Mesenchymal stem cell (in vitro differentiated cells and primary cell): Measurements from ENCODE around the gene GCK.
A peak's percentile ranks its signal among the peaks of the same experiment; 100 is the strongest.

ENCODE experiments used
- DNase-seq: peaks from one replicate; pipeline ENCODE4 v3.0.0-alpha.2; 2013
- H2AFZ ChIP-seq: one replicate; pipeline ENCODE4 v1.6.1; 2013; ENCODE audit warnings: low read depth, mild to moderate bottlenecking, control low read depth, inconsistent platforms, low read length, moderate library complexity
- H2AK5ac ChIP-seq: 2 replicates; pipeline ENCODE4 v1.6.1; 2013; ENCODE audit warnings: low read length, moderate library complexity, mild to moderate bottlenecking, inconsistent platforms; ENCODE audit not compliant: severe bottlenecking
- H2BK120ac ChIP-seq: one replicate; pipeline ENCODE4 v1.6.1; 2013; ENCODE audit warnings: low read depth, mild to moderate bottlenecking, inconsistent platforms, low read length, moderate library complexity
- H2BK12ac ChIP-seq, 2 experiments: one replicate each; pipeline ENCODE4 v1.6.1; 2013; ENCODE audit warnings: inconsistent platforms in 2 of 2, low read length in 2 of 2, mild to moderate bottlenecking in 2 of 2, moderate library complexity in 2 of 2, control low read depth in 1 of 2
- H2BK15ac ChIP-seq: one replicate; pipeline ENCODE4 v1.6.1; 2013; ENCODE audit warnings: mild to moderate bottlenecking, low read depth, inconsistent platforms; ENCODE audit not compliant: poor library complexity, severe bottlenecking
- H2BK5ac ChIP-seq: 2 replicates; pipeline ENCODE4 v1.6.1; 2013; ENCODE audit warnings: low read depth, mild to moderate bottlenecking, low read length, control low read depth, inconsistent platforms; ENCODE audit not compliant: poor library complexity, severe bottlenecking
- H3K14ac ChIP-seq, 2 experiments: one replicate each; pipeline ENCODE4 v1.6.1; 2013; ENCODE audit warnings: inconsistent platforms in 2 of 2, low read length in 2 of 2, control low read depth in 1 of 2, mild to moderate bottlenecking in 1 of 2, moderate library complexity in 1 of 2
- H3K18ac ChIP-seq, 2 experiments: one replicate each; pipeline ENCODE4 v1.6.1; 2013; ENCODE audit warnings: inconsistent platforms in 2 of 2, low read length in 2 of 2, control low read depth in 1 of 2, low read depth in 1 of 2, mild to moderate bottlenecking in 1 of 2
- H3K23ac ChIP-seq, 2 experiments: one replicate each; pipeline ENCODE4 v1.6.1; 2013; ENCODE audit warnings: inconsistent platforms in 2 of 2, low read length in 2 of 2, mild to moderate bottlenecking in 2 of 2, moderate library complexity in 2 of 2, control low read depth in 1 of 2
- H3K27ac ChIP-seq: 2 replicates; pipeline ENCODE4 v1.5.1; 2013; ENCODE audit warnings: mild to moderate bottlenecking, moderate library complexity, low read length, control low read depth, inconsistent platforms; ENCODE audit not compliant: poor library complexity, severe bottlenecking
- H3K27me3 ChIP-seq, 2 experiments: 2 replicates each; pipeline versions ENCODE4 v1.6.1 to v1.7.0; 2013; ENCODE audit warnings: low read length in 2 of 2, mild to moderate bottlenecking in 2 of 2, moderate library complexity in 2 of 2, control low read depth in 1 of 2, inconsistent platforms in 1 of 2; ENCODE audit not compliant: control insufficient read depth in 1 of 2, insufficient read depth in 1 of 2
- H3K36me3 ChIP-seq, 2 experiments: 2 replicates each; pipeline versions ENCODE4 v1.6.1 to v1.7.0; 2013; ENCODE audit warnings: low read length in 2 of 2, control low read depth in 1 of 2, inconsistent platforms in 1 of 2, low read depth in 1 of 2, mild to moderate bottlenecking in 1 of 2; ENCODE audit not compliant: insufficient read depth in 2 of 2, control insufficient read depth in 1 of 2
- H3K4ac ChIP-seq, 2 experiments: one replicate each; pipeline ENCODE4 v1.6.1; 2013; ENCODE audit warnings: inconsistent platforms in 2 of 2, low read length in 2 of 2, mild to moderate bottlenecking in 2 of 2, moderate library complexity in 2 of 2, control low read depth in 1 of 2, low read depth in 1 of 2
- H3K4me1 ChIP-seq: 2 replicates; pipeline ENCODE4 v1.6.1; 2013; ENCODE audit warnings: low read depth, low read length, control low read depth; ENCODE audit not compliant: control insufficient read depth, insufficient read depth
- H3K4me2 ChIP-seq: 2 replicates; pipeline ENCODE4 v1.6.1; 2013; ENCODE audit warnings: low read length, mild to moderate bottlenecking, inconsistent platforms; ENCODE audit not compliant: poor library complexity, severe bottlenecking
- H3K4me3 ChIP-seq, 2 experiments: 2 replicates each; pipeline versions ENCODE4 v1.5.1 to v1.7.0; 2013; ENCODE audit warnings: low read length in 2 of 2, mild to moderate bottlenecking in 2 of 2, control low read depth in 1 of 2, low read depth in 1 of 2; ENCODE audit not compliant: insufficient read depth in 1 of 2
- H3K79me1 ChIP-seq: replicated peaks from 2 replicates; pipeline ENCODE4 v1.6.1; 2013; ENCODE audit warnings: mild to moderate bottlenecking, control low read depth, low read length, inconsistent platforms; ENCODE audit not compliant: poor library complexity, severe bottlenecking
- H3K9ac ChIP-seq: 2 replicates; pipeline ENCODE4 v1.7.0; 2013; ENCODE audit warnings: mild to moderate bottlenecking, low read length, moderate library complexity
- H3K9me3 ChIP-seq: 2 replicates; pipeline ENCODE4 v1.7.0; 2013; ENCODE audit warnings: mild to moderate bottlenecking, low read length; ENCODE audit not compliant: control insufficient read depth
- H4K8ac ChIP-seq: one replicate; pipeline ENCODE4 v1.6.1; 2013; ENCODE audit warnings: inconsistent platforms, mild to moderate bottlenecking, low read length, moderate library complexity
- H4K91ac ChIP-seq: one replicate; pipeline ENCODE4 v1.6.1; 2013; ENCODE audit warnings: mild to moderate bottlenecking, low read length, inconsistent platforms
- WGBS: methylation state at CpG from one replicate; pipeline ENCODE4 v1.1.7; 2013; ENCODE audit warnings: mixed read lengths; 5-methylcytosine and 5-hydroxymethylcytosine counted together

GCK gene

DNA sequence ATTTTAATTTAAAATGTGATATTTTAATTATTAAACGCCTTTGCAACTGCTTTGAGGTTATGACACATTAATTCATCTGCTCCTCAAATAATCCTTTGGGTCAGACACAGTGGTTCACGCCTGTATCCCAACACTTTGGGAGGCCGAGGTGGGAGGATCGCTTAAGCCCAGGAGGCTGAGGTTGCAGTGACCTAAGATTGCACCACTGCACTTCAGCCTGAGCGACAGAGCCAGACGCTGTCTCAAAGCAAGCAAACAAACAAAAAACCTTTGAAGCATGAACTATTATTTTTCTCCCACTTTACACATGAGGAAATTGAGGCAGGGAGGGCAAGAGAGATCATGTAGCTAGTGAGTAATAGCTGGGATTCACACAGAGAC lies 64.4 kb downstream of the GCK start:
- Histone ChIP-seq H2AK5ac (no peak overlapping the region), H3K4me2 (no peak overlapping the region), H3K4ac (no peak overlapping the region), H3K18ac (no peak overlapping the region), H4K91ac (no peak overlapping the region), H3K9ac (no peak overlapping the region), H2BK15ac (no peak overlapping the region), H2AFZ (no peak overlapping the region), H3K79me1 (peaks cover 23% of the 10 kb centered on the region), H2BK12ac (no peak overlapping the region), H3K36me3 (peaks cover 15 to 24% of the 10 kb centered on the region in 2 experiments), H4K8ac (no peak overlapping the region), H3K27ac (no peak overlapping the region), H2BK120ac (no peak overlapping the region), H3K9me3 (peaks cover 8% of the 10 kb centered on the region), H3K23ac (no peak overlapping the region), H3K27me3 (no peaks in the 10 kb centered on the region), H3K14ac (no peak overlapping the region), H2BK5ac (no peak overlapping the region), H3K4me1 (peaks cover 13% of the 10 kb centered on the region), H3K4me3 (no peak overlapping the region)
- DNase-seq = no peak
- WGBS = 99% methylated on average over 4 of the region's 6 CpGs

GRCh38 chr7:44123190-44124003 lies 65.8 kb downstream of the GCK start, which contains the start of gene POLD2:
Gene POLD2 (minus strand): TSS chr7:44123548. CDS start chr7:44122053, 1,495 bp downstream.
- peak within 1 kb of the TSS in 1 of 2 experiments; percentile 78 for H3K14ac ChIP-seq
- H2BK12ac ChIP-seq = peak within 1 kb of the TSS; percentile 1 to 8
- H2BK120ac ChIP-seq = no peak within 1 kb of the TSS
- H3K36me3 ChIP-seq = peaks cover 26 to 33% of the 10 kb centered on the region in 2 experiments
- DNase-seq = peak; percentile 98
- peak within 1 kb of the TSS; percentile 96 for H3K9ac ChIP-seq
- peaks cover 8% of the 10 kb centered on the region for H3K9me3 ChIP-seq
- H4K91ac ChIP-seq = peak within 1 kb of the TSS; percentile 60
- peak within 1 kb of the TSS; percentile 44 for H2AK5ac ChIP-seq
- peak within 1 kb of the TSS; percentile 93 to 96 for H3K4me3 ChIP-seq
- H3K27me3 ChIP-seq = no peaks in the 10 kb centered on the region
- peak within 1 kb of the TSS; percentile 91 for H2BK15ac ChIP-seq
- peak within 1 kb of the TSS; percentile 36 to 62 for H3K4ac ChIP-seq
- peak within 1 kb of the TSS; percentile 83 to 93 for H3K18ac ChIP-seq
- peaks cover 32% of the 10 kb centered on the region for H3K79me1 ChIP-seq
- H3K4me1 ChIP-seq = peaks cover 18% of the 10 kb centered on the region
- H3K4me2 ChIP-seq = peak within 1 kb of the TSS; percentile 88
- peak within 1 kb of the TSS; percentile 52 for H4K8ac ChIP-seq
- H2AFZ ChIP-seq = peak within 1 kb of the TSS; percentile 90
- H3K23ac ChIP-seq = peak within 1 kb of the TSS; percentile 25 to 31
- no peak within 1 kb of the TSS for H3K27ac ChIP-seq
- under 1% methylated on average over 81 of the region's 86 CpGs for WGBS
- H2BK5ac ChIP-seq = peak within 1 kb of the TSS; percentile 71

DNA sequence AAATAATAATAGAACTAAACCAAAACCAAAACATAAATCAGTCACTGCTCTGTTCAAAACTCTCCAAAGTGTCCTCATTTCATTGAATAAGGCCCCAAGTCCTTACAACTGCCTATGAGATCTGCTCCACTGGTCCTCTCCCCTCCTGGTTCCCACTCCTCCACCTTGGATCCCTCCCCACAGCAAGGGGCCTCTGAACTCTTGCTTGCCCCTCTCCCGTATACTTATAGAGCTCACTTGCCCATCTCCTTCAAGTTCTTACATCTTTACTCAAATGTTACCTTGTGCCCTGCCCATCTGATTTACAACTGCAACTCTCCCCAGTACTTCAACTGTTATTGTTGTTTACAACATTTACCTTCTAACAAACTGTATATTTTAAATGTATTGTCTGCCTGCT lies 66.7 kb downstream of the GCK start:
- no peak for DNase-seq
- Histone ChIP-seq H3K4me3 (peak overlapping the region in 1 of 2 experiments; percentile 96), H3K4me1 (peaks cover 18% of the 10 kb centered on the region), H3K9ac (peak overlapping the region; percentile 96), H2AFZ (no peak overlapping the region), H3K36me3 (peaks cover 35 to 41% of the 10 kb centered on the region in 2 experiments), H3K18ac (no peak overlapping the region), H2BK120ac (no peak overlapping the region), H3K4ac (peak overlapping the region in 1 of 2 experiments; percentile 62), H2BK12ac (no peak overlapping the region), H3K27me3 (no peaks in the 10 kb centered on the region), H2BK5ac (no peak overlapping the region), H3K79me1 (peaks cover 37% of the 10 kb centered on the region), H3K14ac (no peak overlapping the region), H2BK15ac (no peak overlapping the region), H3K27ac (no peak overlapping the region), H3K4me2 (peak overlapping the region; percentile 84), H4K8ac (no peak overlapping the region), H2AK5ac (peak overlapping the region; percentile 44), H4K91ac (no peak overlapping the region), H3K23ac (peak overlapping the region in 1 of 2 experiments; percentile 25), H3K9me3 (peaks cover 4% of the 10 kb centered on the region)
- 13% methylated on average over 1 of the region's 1 CpG for WGBS

- peak overlapping the region in 1 of 2 experiments; percentile 26 for H3K14ac ChIP-seq
- no peak overlapping the region for H3K4me2 ChIP-seq
- no peak overlapping the region for H2BK120ac ChIP-seq
- H3K4me3 ChIP-seq = peak overlapping the region in 1 of 2 experiments; percentile 96
- peaks cover 41 to 47% of the 10 kb centered on the region in 2 experiments for H3K36me3 ChIP-seq
- H3K9ac ChIP-seq = peak overlapping the region; percentile 96
- H2BK12ac ChIP-seq = no peak overlapping the region
- H3K79me1 ChIP-seq = peaks cover 41% of the 10 kb centered on the region
- no peak overlapping the region for H4K8ac ChIP-seq
- peaks cover 18% of the 10 kb centered on the region for H3K4me1 ChIP-seq
- no peak overlapping the region for H2BK5ac ChIP-seq
- no peaks in the 10 kb centered on the region for H3K27me3 ChIP-seq
- no peak overlapping the region for H3K18ac ChIP-seq
- H4K91ac ChIP-seq = no peak overlapping the region
- no peak overlapping the region for H3K23ac ChIP-seq
- DNase-seq = no peak
- H3K9me3 ChIP-seq = no peaks in the 10 kb centered on the region
- no peak overlapping the region for H2BK15ac ChIP-seq
- no peak overlapping the region for H2AFZ ChIP-seq
- 95% methylated on average over 12 of the region's 12 CpGs for WGBS
- no peak overlapping the region for H3K4ac ChIP-seq
- no peak overlapping the region for H3K27ac ChIP-seq
- peak overlapping the region; percentile 4 for H2AK5ac ChIP-seq
These were observed 67.3 kb downstream of the GCK start for GRCh38 chr7:44121761-44122420.
